CD4-positive, alpha-beta T cell treated with Interleukin-2 at 100 ng/mL for 4 hours (primary cell): ENCODE data around the gene RAC2.
A peak's percentile ranks its signal among the peaks of the same experiment; 100 is the strongest.
"Not testable (repeated sequence)": the region's sequence is repeated elsewhere in the genome, so short reads cannot be mapped to it uniquely, and the experiment has no call there.

Experiments
- DNase-seq: peaks from one replicate; pipeline ENCODE4 v3.0.0-alpha.2; 2020; ENCODE audit warnings: low spot score

RAC2 gene

GRCh38 chr22:37234736-37235711 lies 9.0 kb downstream of the RAC2 start:
- no peak for DNase-seq

GRCh38 chr22:37233751-37234631 lies 10.1 kb downstream of the RAC2 start:
- no peak for DNase-seq

GRCh38 chr22:37233371-37233750 lies 10.7 kb downstream of the RAC2 start:
- not testable (repeated sequence) for DNase-seq

- DNase-seq: no peak
Measured at GRCh38 chr22:37232140-37232998, 11.7 kb downstream of the RAC2 start.

- DNase-seq: peak; percentile 35
Measured at GRCh38 chr22:37231406-37232139, 12.5 kb downstream of the RAC2 start.

- peak; percentile 86 for DNase-seq
Measured at GRCh38 chr22:37230673-37231405, 13.2 kb downstream of the RAC2 start.

- DNase-seq: peak; percentile 92
Measured at GRCh38 chr22:37229805-37230672, 14.0 kb downstream of the RAC2 start.

GRCh38 chr22:37229012-37229804 lies 14.9 kb downstream of the RAC2 start:
- peak; percentile 59 for DNase-seq

GRCh38 chr22:37228106-37229011 lies 15.7 kb downstream of the RAC2 start:
- DNase-seq: peak; percentile 71

GRCh38 chr22:37226514-37226913 lies 17.6 kb downstream of the RAC2 start:
- DNase-seq: no peak

- DNase-seq: no peak
Measured at GRCh38 chr22:37226087-37226486, 18.0 kb downstream of the RAC2 start.

GRCh38 chr22:37225481-37225880 lies 18.6 kb downstream of the RAC2 start:
- no peak for DNase-seq

GRCh38 chr22:37224757-37225420 lies 19.2 kb downstream of the RAC2 start:
- no peak for DNase-seq

- peak; percentile 31 for DNase-seq
Measured at GRCh38 chr22:37223965-37224551, 20.0 kb downstream of the RAC2 start.

- peak; percentile 63 for DNase-seq
Measured at GRCh38 chr22:37222440-37222971, 21.6 kb downstream of the RAC2 start.
